Iris pigment epithelial cell (primary cell): ENCODE measurements around the gene SSB.
"Not testable (repeated sequence)": the region's sequence is repeated elsewhere in the genome, so short reads cannot be mapped to it uniquely, and the experiment has no call there.

ENCODE experiments used
- DNase-seq: peaks from one replicate; pipeline ENCODE4 v3.0.0-alpha.2; 2011; ENCODE audit warnings: low read depth

Gene SSB

DNA sequence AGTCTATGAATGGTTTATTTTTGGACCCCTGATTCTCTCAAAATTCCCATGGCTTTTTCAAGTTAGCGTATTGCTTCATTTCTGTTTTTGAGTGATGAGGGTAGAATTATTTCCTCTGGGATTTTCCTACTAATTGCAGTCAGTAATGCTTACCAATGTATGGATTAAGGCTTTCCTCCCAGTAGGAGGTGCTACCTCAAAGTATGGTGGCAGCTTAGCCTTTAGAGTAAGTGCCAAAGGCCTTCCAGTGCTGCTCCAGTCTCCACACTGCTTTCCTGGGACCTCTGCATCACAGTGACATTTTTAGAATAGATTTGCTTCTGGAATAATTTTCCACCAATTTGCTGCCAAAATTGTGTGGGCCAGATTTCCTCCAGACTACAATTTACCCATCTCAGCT lies 16.2 kb upstream of the SSB start:
- DNase-seq = no peak

DNA sequence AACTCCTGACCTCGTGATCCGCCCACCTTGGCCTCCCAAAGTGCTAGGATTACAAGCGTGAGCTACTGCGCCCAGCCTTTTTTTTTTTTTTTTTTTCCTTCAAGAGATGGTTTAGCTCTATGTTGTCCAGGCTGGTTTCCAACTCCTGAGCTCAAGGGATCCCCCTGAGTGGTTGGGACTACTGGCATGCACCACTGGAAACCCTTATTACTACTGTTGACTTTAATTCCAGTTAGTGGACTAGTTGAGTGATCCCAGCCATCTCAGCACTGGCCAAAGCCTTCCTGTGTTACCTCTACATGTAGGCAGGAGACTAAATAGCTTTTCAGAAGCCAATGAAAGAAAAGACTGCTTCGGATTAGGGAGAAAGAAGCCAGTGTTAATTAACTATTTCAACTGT lies 8.1 kb upstream of the SSB start:
- no peak for DNase-seq

DNA sequence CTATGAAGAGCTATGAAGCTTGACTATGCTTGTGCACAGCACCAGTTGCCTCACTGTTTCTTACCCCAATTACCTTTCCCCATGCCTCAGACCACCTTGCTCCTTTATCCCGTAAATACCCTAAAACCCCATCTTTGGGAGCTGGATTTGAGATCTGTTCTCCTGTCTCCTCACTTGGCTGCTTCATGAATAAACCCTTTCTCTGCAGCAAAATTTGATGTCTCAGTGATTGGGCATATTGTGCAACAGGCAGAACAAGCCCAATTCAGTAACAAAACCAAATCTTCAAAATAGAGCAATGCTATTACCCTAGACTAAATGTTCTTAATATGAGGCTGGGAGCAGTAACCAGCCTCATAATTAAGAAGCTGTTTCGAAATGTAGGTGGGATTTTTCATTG lies 3.5 kb upstream of the SSB start:
- no peak for DNase-seq

DNA sequence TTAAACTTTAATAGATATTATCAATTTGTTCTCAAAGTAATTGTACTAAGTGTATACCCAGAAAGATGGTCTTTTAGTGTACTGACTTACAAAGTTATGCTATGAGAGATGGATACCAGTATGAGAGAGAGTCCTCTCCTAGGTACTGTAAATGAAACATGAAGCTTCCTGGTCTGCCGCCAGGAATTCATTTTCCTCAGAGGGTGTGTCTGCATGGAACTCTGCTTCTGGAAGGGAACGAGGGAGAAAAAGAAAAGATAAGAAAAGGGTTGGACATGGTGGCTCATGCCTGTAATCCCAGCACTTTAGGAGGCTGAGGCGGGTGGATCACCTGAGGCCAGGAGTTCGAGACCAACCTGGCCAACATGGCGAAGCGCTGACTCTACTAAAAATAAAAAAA lies 2.2 kb upstream of the SSB start:
- DNase-seq = no peak

DNA sequence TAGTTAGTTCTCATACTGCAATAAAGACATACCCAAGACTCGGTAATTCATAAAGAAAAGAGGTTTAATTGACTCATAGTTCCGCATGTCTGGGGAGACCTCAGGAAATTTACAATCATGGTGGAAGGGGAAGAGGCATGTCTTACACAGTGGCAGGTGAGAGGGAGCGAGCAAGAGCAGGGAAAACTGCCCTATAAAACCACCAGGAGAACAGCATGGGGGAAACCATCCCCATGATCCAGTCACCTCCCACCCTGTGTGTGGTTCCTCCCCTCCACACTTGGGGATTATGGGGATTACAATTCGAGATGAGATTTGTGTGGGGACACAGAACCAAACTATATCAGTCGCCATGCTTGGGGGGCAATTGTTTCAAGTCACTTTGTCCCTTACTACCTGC lies 1.1 kb upstream of the SSB start:
- no peak for DNase-seq

DNA sequence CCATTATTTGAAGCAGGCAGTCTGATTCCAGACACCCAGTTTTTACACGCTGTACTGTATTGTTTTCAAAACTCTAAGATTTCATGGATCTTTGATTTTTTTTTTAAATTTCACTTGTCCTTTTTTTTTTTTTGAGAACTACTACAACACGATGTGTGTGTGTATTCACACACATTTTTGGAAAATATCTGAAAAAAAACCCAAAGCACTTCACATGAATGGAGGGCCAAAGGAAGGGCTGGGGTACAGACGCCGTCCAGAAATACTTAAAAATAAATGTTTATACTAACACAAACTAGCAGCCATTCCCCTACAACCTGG lies 314 bp upstream of the SSB start:
- no peak for DNase-seq

DNA sequence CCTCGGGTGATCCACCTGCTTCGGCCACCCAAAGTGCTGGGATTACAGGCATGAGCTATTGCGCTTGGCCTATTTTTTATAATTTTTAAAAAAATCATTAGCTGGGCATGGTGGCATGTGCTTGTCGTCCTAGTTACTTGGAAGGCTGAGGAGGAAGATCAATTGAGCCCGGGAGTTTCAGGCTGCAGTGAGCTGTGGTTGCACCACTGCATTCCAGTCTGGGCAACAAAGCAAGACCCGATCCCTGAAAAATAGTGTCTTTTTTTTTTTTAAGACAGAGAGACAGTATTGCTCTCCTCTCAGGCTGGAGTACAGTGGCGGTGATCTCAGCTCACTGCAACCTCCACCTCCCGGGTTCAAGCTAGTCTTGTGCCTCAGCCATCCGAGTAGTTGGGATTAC lies 4.8 kb downstream of the SSB start:
- DNase-seq = peak; percentile 45

DNA sequence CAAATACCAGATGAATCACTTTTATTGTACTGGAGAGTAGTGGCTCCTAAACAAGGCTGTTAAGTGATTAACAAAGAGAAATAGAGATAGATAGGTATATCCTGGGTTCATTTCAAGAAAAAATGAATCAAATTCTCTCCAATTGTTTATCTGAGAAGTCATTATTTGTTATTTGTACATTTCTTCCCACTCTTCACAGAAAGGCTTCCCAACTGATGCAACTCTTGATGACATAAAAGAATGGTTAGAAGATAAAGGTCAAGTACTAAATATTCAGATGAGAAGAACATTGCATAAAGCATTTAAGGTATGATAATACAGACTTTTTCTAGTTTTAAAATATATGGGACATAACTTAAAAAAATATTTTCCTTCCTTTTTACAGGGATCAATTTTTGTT lies 7.9 kb downstream of the SSB start:
- DNase-seq = peak; percentile 55

DNA sequence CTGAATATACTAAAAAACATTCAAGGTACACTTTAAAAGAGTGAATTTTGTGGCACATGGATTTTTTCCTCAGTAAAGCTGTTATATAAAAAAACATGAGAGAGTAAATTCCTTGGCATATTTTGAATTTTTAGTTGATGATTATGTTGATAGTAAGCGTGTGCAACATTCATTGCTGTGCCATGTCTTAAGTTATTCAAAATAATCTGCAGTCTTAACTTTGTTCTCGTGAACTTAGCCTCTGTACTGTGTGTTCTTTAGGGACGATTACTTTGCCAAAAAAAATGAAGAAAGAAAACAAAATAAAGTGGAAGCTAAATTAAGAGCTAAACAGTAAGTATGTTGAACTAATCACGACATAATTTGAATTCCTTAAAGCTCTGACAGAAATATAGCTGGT lies 9.6 kb downstream of the SSB start:
- peak; percentile 85 for DNase-seq

DNA sequence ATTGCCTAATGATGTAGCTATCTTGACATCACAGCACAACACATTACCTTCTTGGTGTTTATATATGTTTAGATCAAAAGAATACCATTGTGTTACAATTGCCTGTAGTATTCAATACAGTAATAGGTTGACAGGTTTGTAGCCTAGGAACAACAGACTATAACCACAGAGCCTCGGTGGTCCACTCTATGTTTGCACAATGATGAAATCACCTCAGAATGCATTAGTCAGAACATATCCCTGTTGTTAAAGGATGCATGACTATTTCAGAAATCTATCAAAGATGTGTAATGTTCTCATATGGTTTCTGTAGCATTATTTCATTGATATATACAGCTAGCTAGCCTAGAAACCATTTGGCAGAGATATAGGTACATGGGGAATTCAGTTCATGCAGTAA lies 17.2 kb downstream of the SSB start:
- DNase-seq = peak; percentile 89

DNA sequence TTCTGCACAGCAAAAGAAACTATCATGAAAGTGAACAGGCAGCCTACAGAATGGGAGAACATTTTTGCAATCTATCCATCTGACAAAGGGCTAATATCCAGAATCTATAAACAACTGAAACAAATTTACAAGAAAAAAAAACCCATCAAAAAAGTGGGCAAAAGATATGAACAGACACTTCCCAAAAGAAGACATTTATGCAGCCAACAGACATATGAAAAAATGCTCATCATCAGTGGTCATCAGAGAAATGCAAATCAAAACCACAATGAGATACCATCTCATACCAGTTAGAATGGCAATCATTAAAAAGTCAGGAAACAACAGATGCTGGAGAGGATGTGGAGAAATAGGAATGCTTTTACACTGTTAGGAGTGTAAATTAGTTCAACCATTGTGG lies 18.3 kb downstream of the SSB start:
- not testable (repeated sequence) for DNase-seq

DNA sequence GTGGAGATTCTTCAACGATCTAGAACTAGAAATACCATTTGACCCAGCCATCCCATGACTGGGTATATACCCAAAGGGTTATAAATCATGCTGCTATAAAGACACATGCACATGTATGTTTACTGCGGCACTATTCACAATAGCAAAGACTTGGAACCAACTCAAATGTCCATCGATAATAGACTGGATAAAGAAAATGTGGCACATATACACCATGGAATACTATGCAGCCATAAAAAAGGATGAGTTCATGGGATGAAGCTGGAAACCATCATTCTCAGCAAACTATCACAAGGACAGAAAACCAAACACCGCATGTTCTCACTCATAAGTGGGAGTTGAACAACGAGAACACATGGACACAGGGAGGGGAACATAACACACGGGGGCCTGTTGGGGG lies 18.7 kb downstream of the SSB start:
- DNase-seq = not testable (repeated sequence)

DNA sequence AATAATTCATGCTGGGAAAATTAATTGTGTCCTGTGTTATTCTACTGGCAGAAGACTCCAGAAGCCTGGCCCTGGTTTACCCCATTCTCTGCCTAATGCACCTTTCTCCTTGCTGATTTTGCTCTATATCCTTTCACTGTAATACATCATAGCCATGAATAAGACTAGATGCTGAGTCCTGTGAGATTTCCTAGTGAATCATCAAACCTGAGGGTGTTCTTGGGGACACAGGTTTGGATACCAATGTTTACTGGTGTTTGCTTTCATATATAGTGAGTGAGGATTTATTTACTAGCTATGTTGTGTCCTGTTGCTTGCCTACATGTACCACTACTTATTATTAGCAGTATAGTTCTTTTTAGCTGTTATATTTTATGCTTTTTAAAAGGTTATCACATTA lies 19.6 kb downstream of the SSB start:
- peak; percentile 40 for DNase-seq

DNA sequence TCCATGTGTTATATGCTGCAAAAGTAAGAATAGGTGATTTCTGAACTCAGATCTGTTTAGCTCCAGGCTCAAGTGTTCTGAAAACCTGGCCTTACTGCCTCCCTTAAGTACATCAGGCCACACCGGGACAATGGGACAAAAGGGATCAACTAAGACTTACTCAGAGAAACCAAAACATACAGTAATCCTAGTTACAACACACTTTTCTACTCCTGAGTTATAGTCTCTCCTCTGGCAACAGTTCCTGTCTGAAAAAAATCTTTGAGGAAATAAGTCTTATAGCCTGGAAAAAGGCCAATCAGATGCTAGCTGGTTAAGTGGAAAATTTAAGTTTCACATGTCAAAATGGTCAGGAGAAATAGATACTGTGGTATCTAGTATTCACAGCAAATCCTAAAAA lies 20.4 kb downstream of the SSB start:
- peak; percentile 83 for DNase-seq

DNA sequence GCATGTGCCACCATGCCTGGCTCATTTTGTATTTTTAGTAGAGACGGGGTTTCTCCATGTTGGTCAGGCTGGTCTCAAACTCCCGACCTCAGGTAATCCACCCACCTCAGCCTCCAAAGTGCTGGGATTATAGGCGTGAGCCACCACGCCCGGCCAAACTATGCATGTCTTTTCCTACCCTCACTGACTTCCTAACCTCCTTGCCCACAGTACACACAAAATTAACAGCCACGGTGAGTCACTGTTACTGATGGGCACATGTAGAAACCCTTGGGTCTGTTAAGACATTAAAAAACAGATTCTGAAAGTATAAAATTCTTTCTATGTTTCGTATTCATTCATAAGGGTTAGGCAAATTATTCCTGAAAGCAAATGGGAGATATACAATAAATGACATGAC lies 21.4 kb downstream of the SSB start:
- peak; percentile 75 for DNase-seq

DNA sequence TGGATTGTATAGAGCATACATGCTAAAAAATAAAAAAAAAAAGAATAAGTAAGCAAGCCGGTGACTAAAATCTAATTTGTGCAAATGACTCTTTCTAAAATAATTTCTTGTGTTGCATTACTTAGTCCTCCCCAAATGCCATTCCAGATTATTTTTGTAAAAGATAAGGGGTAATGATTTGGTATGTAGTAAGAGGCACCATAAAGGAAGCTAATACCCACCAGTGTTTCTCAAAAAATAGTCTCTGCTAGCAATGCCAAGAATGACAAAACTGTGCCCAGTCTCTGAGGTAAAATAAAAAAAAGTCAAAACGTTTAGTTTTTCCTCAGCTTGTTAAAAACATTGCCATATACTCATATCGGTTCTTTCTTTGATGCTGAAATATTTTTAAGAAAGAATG lies 23.4 kb downstream of the SSB start:
- no peak for DNase-seq

DNA sequence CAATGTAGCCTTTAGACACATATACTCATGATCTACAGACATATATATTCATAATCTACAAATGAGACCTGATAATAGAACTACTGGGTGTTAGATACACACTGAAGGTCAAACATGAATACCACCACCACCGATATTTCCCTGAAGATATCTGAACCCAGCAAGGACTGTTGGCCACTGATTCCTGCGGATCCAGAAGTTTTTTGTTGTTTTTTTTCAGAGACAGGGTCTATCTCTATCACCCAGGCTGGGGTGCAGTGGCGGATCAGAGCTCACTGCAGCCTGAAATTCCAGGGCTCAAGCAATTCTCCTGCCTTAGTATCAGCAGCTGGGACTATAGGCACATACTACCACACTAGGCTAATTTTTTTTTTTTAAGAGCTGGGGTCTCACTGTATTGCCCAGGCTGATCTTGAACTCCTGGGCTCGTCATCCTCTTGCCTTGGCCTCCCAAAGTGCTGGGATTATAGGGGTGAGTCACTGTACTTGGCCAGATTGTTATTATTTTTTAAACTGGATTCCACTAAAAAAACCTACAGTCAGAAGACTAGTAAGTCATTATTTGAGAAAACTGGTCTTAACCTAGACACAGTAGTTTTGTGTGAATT lies 24.2 kb downstream of the SSB start:
- peak; percentile 44 for DNase-seq

DNA sequence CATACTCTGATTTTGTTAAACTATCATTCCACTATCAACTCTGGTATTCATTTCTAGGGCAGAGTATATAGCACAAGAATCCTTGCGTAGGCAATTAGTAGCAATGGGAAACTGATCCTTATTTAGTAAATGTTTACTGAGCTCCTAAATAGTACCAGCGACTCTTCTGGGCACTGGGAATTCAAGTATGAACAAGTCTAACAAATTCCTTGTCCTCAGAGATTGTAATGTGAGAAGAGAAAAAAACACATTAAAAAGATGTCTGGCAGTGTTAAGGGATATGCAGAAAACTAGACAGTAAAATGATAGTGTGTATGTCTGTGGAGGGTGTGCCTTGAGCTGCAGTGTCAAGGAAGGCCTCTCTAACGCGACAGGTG lies 25.3 kb downstream of the SSB start:
- no peak for DNase-seq

DNA sequence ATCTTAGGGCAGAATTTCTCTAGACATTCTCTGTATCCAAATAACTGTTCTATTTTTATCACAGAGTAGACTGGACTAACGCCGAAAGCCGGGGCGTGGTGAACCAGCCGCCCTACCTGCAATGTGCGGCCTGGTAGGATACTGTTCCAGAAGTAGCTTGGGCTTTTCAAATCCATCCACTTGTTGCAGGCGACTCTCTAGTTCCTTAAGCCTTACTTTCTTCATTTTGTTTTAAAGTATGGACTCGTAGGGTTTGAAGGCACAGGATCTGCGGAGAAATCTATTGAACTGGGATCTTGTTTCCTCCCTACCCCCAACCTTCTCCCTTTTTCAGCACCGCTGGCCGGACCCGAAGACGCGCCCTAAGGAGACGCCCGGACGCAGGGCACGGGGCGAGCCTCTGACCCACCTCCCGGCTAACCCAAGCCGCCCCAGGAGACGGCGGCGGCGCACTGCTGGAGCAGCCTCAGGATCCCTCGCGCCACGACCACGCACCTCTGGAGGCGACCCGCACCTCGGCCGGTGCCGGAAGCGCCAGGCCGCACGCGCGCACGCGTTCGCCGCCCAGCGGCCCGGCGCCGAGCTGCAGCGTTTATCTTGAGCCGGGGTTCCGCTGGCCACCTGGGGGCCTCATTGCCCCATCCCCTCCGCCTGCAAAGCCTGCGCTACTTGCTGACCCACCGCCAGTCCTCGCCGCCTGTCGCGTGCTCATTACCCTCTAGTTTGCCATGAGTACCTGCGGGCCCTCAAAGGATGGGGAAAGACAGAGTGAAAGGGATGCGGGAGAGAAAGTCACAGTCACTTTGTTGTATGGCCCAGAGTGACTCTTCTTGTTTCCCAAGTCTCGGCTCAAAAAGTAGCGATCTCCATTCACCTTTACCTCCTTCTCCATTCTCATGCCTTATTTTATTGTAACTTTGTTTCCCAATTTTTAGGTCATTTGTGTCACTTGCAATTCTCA lies 26.0 kb downstream of the SSB start, which contains the start of gene METTL5:
Gene METTL5 (minus strand): TSS at position 533 of the 961 bp plus-strand sequence. CDS start 308 bp downstream, at position 225.
- peak; percentile 75 for DNase-seq

DNA sequence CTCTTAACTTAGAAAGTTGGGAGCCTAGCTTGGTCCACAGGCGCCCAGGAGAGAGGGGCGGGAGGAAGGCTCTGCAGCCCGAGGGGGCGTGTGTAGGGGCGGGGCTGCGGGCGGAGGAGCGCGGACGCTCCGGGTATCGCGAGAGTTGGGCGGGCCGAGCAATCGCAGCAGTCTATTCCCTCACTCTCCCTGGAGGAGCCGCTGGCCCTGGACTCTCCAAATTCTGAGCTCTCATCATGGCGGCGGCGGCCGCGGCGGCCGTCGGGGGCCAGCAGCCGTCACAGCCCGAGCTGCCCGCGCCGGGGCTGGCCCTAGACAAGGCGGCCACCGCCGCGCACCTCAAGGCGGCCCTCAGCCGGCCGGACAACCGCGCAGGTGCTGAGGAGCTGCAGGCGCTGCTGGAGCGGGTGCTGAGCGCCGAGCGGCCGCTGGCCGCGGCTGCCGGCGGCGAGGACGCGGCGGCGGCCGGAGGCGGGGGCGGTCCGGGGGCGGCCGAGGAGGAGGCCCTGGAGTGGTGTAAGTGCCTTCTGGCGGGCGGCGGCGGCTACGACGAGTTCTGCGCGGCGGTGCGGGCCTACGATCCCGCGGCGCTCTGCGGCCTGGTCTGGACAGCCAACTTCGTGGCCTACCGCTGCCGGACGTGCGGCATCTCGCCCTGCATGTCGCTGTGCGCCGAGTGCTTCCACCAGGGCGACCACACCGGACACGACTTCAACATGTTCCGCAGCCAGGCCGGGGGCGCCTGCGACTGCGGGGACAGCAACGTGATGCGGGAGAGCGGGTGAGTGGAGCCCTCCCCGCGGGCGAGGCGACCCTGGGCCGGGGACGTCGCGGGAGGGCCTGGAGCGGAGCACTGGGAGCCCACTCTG lies 28.8 kb downstream of the SSB start, which contains the start of gene UBR3:
Gene UBR3 (plus strand): TSS at position 183 of the 869 bp plus-strand sequence. CDS start 54 bp downstream, at position 237.
- DNase-seq = peak; percentile 92

DNA sequence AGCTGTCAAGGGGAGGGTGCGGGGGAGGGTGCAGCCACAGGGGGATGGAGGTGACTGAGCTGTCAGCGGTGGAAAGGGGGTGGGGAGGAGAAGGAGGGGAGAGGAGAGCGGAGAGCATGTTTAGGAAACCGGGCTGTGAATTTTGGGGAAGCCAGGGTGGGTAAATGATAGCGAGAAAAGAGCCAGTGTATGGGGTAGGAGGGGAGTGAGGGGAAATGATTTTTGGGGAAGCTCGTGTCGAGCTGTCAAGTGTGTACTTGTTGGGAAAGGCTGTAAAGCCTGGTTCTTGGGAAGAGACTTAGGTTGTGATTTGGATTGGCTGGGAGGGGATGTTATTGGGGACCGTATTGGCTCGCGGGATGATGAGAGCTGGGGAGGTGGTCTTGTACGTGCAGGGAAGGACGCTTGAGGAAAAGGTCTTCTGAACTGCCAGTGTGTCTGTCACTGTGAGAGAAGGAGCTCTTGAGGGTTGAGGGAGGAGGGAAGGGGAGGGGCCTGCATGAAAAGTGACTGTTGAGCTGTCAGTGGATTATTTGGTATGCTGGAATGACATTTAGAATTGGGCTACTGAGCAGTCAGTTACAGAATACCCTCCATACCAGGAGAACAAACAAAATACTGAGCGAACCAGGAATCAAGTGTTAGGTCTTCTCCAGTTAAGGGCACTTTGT lies 29.6 kb downstream of the SSB start:
- peak; percentile 69 for DNase-seq

DNA sequence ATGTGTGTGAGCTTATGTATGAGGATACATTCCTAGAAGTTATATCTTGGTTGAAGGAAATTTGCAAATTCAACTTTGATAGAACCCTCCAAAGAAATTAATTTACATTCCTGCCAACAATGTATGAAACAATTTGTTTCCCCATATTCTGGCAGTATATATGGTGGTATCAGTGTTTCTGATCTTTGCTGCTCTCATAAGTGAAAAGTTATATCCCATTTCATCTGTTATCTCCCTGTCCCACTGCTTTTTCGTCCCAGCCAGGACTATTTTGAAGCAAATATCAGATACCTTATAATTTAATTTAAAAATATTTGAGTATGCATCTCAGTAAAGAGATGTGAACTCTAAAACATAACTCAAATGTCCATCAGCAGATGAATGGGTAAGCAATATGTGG lies 35.7 kb downstream of the SSB start:
- no peak for DNase-seq
